Stimulated activated naive CD8-positive, alpha-beta T cell treated with anti-CD3 and anti-CD28 coated beads, Interleukin-15, Interleukin-2, amounts not matched to agents 100 ng/mL and 50 ng/mL, for 24 hours (primary cell): ENCODE results near the gene CHL1.

ENCODE experiments used
- H3K27ac Mint-ChIP-seq: one replicate; pipeline ENCODE4 v1.8.0; 2021; ENCODE audit warnings: mild to moderate bottlenecking, mixed read lengths
- H3K27me3 Mint-ChIP-seq: one replicate; pipeline ENCODE4 v1.8.0; 2021; ENCODE audit warnings: mixed read lengths
- H3K36me3 Mint-ChIP-seq: one replicate; pipeline ENCODE4 v1.8.0; 2021; ENCODE audit warnings: low read depth, mixed read lengths
- H3K4me1 Mint-ChIP-seq: one replicate; pipeline ENCODE4 v1.8.0; 2021; ENCODE audit warnings: low read depth, mixed read lengths
- H3K4me3 Mint-ChIP-seq: one replicate; pipeline ENCODE4 v1.8.0; 2021; ENCODE audit warnings: mild to moderate bottlenecking, mixed read lengths
- H3K9me3 Mint-ChIP-seq: one replicate; pipeline ENCODE4 v1.8.0; 2021; ENCODE audit warnings: mixed read lengths

Gene CHL1, protein sequence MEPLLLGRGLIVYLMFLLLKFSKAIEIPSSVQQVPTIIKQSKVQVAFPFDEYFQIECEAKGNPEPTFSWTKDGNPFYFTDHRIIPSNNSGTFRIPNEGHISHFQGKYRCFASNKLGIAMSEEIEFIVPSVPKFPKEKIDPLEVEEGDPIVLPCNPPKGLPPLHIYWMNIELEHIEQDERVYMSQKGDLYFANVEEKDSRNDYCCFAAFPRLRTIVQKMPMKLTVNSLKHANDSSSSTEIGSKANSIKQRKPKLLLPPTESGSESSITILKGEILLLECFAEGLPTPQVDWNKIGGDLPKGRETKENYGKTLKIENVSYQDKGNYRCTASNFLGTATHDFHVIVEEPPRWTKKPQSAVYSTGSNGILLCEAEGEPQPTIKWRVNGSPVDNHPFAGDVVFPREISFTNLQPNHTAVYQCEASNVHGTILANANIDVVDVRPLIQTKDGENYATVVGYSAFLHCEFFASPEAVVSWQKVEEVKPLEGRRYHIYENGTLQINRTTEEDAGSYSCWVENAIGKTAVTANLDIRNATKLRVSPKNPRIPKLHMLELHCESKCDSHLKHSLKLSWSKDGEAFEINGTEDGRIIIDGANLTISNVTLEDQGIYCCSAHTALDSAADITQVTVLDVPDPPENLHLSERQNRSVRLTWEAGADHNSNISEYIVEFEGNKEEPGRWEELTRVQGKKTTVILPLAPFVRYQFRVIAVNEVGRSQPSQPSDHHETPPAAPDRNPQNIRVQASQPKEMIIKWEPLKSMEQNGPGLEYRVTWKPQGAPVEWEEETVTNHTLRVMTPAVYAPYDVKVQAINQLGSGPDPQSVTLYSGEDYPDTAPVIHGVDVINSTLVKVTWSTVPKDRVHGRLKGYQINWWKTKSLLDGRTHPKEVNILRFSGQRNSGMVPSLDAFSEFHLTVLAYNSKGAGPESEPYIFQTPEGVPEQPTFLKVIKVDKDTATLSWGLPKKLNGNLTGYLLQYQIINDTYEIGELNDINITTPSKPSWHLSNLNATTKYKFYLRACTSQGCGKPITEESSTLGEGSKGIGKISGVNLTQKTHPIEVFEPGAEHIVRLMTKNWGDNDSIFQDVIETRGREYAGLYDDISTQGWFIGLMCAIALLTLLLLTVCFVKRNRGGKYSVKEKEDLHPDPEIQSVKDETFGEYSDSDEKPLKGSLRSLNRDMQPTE (N-terminal part only)

DNA sequence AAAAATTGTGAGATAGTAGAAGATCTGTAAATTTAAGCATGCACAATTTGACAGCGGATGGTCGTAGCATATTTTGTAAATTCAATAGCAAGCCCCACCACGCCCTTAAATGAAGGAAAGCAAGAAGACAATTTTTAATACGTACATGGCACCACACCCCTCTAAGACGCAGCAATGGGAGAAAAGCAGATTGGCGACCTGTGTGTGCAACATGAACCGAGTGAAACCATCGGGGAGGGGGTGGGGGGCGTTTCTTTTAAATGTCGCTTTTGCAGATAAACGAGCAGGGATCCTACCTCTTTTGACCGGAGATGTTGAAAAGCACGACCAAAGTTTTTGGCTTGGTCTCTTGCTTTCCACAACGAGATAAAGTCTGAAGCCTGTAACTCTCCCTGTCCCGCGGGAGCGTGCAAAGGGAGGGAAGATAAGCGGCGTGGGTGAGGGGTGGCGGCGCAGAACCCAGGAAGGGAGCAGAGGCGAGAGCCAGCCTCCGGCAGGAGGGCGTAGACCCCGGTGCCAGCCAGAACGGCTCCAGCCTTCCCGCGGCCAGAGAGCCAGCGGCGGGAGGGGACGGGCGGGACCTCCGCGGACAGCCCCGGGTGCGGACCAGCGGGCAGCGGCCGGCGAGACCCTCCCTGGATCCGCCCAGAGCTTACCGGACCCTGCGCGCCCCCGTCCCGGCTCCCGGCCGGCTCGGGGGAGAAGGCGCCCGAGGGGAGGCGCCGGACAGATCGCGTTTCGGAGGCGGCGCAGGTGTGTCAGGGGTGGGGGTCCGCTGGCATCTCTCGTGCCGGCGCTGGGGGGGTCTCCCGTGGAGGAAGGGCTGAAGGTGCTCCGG, at the start of gene CHL1:
Gene CHL1 (plus strand): TSS at position 453 of the 838 bp plus-strand sequence. CDS start 123,014 bp downstream, outside the sequence.
- peaks cover 56% of the 10 kb centered on the region for H3K27me3 Mint-ChIP-seq
- H3K27ac Mint-ChIP-seq: no peak within 1 kb of the TSS
- H3K9me3 Mint-ChIP-seq: no peaks in the 10 kb centered on the region
- H3K4me1 Mint-ChIP-seq: peaks cover 6% of the 10 kb centered on the region
- peak within 1 kb of the TSS; percentile 26 for H3K4me3 Mint-ChIP-seq
- H3K36me3 Mint-ChIP-seq: peaks cover 4% of the 10 kb centered on the region

DNA sequence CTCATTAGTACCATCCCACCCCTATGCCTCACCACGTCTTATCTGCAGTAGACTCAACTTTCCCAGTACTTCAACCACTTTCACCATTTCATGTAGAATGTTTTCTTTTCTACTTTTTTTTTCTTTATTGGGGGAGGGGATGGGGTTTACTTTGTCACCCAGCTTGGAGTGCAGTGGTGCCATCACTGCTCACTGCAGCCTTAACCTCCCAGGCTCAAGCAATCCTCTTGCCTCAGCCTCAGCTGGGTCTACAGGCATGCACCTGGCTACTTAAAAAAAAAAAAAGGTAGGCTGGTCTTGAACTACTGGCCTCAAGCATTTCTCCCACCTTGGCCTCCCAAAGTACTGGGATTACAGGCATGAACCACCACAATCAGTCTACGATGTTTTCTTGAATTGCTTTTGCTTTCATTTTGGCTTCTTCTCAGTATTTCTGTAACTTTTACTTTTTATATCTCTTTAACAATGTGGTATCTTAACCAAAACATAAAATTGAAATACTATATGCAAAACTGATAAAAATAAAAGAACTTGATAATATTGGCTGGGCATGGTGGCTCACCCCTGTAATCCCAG, 44.9 kb upstream of the CHL1 start:
- Mint-ChIP-seq H3K27me3 (peaks cover 5% of the 10 kb centered on the region), H3K4me1 (no peaks in the 10 kb centered on the region), H3K4me3 (no peak overlapping the region), H3K9me3 (no peaks in the 10 kb centered on the region), H3K36me3 (no peaks in the 10 kb centered on the region), H3K27ac (no peak overlapping the region)

DNA sequence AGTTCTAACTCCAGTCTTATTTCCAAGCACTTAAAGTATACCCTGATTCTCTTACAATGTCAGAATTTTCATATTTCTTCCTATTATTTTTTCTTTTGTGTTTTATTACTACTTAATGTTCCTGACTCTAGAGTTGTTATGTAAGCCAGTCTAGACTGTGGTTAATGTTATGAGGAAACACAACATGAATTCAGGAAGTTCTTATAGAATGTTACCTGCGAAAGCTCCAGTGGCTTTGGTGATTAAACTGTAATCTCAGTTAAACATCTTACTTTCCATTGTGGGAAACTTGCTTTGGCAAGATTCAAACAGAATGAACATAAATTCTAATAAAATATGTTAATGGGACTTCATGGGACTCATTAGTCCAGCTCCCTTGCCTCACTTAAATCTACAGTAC, 36.6 kb upstream of the CHL1 start:
- Mint-ChIP-seq H3K27ac (no peak overlapping the region), H3K36me3 (no peaks in the 10 kb centered on the region), H3K4me1 (no peaks in the 10 kb centered on the region), H3K9me3 (peaks cover 4% of the 10 kb centered on the region), H3K4me3 (no peak overlapping the region), H3K27me3 (peaks cover 9% of the 10 kb centered on the region)

DNA sequence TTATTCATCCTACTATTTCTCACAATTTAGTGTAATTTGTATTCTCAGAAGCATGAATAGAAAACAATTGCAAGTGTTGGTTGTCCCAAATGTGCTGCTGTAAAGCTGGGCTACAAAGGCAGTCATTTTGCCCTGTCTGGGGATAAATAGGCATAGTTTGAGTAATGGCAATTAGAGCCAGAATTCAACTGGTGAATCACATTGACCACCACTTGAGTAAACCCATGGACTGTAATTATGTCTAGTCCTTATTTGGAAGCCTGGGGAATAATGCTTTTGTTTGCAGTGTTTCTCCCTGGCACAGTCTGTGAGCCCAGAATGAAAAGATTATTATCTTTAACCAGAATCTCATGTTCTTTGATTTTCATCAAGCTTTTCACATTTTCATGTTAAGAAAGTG, 30.5 kb upstream of the CHL1 start:
- Mint-ChIP-seq H3K4me3 (no peak overlapping the region), H3K27me3 (peaks cover 9% of the 10 kb centered on the region), H3K9me3 (peaks cover 4% of the 10 kb centered on the region), H3K36me3 (no peaks in the 10 kb centered on the region), H3K27ac (no peak overlapping the region), H3K4me1 (no peaks in the 10 kb centered on the region)

DNA sequence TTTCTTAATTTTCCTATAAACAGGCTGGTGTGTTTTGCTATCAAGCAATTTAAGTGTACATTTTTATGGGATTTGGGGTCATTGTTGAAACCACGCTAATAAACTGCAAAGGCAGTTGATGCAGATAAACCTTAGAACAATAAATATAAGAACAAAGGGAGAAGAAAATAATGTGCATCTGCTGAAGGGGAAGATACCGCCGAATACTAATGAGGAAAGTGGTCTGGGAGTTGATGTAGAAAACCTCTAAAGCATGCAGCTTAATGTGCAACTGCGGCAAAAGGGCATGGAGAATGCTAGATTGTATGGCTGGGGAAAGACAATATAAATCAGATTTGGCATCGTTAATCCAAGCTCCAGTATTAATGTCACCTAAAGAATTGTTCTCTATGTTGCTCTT, 29.8 kb upstream of the CHL1 start:
- Mint-ChIP-seq H3K36me3 (no peaks in the 10 kb centered on the region), H3K4me3 (no peak overlapping the region)

DNA sequence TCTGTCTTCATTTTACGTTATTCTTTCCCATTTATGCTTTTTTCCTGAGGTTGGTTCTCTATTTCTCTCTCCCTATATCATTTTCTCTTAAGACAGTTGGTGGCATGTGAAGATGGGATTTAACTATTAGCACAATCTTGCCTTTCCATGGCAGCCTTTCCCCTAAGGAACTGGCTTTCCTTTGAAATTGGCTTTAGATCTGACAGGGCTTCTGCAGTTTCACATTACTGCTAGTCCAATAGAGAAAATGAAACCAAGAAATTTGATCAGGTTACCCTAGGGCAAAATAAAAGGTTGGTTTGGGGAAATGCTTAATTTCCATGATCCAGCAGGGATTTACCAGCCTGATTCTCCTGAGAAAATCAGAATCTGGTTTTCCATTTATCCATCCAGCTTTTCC, 22.7 kb upstream of the CHL1 start:
- no peaks in the 10 kb centered on the region for H3K27me3 Mint-ChIP-seq
- no peak overlapping the region for H3K27ac Mint-ChIP-seq
- no peak overlapping the region for H3K4me3 Mint-ChIP-seq
- no peaks in the 10 kb centered on the region for H3K36me3 Mint-ChIP-seq
- H3K9me3 Mint-ChIP-seq: no peaks in the 10 kb centered on the region
- H3K4me1 Mint-ChIP-seq: peaks cover 3% of the 10 kb centered on the region

More for the DNA sequence above, 29.8 kb upstream of the CHL1 start:
- no peak overlapping the region for H3K27ac Mint-ChIP-seq
- H3K27me3 Mint-ChIP-seq: peaks cover 9% of the 10 kb centered on the region
- H3K9me3 Mint-ChIP-seq: peaks cover 4% of the 10 kb centered on the region
- no peaks in the 10 kb centered on the region for H3K4me1 Mint-ChIP-seq

DNA sequence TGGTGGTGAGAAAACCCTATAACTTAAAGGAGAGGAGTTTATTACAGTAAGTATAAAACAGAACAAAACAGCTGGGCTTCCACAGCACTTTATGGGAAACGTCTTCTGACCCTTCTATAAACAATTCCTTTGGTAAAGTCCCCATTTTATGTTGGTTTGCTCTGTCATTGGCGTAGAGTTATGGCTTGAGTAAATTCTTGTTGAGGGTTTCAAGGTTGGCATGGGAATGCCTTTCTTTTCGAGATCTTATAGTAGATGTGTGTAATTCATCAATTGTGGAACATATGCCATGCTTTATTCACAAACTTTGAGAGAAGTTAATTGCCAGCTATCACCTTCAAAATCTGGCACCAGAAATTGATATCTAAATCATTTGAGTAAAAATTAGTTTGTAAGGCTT, 11.6 kb upstream of the CHL1 start:
- H3K27ac Mint-ChIP-seq: no peak overlapping the region
- no peaks in the 10 kb centered on the region for H3K4me1 Mint-ChIP-seq
- no peak overlapping the region for H3K4me3 Mint-ChIP-seq
- H3K9me3 Mint-ChIP-seq: peaks cover 7% of the 10 kb centered on the region
- H3K36me3 Mint-ChIP-seq: no peaks in the 10 kb centered on the region
- no peaks in the 10 kb centered on the region for H3K27me3 Mint-ChIP-seq

DNA sequence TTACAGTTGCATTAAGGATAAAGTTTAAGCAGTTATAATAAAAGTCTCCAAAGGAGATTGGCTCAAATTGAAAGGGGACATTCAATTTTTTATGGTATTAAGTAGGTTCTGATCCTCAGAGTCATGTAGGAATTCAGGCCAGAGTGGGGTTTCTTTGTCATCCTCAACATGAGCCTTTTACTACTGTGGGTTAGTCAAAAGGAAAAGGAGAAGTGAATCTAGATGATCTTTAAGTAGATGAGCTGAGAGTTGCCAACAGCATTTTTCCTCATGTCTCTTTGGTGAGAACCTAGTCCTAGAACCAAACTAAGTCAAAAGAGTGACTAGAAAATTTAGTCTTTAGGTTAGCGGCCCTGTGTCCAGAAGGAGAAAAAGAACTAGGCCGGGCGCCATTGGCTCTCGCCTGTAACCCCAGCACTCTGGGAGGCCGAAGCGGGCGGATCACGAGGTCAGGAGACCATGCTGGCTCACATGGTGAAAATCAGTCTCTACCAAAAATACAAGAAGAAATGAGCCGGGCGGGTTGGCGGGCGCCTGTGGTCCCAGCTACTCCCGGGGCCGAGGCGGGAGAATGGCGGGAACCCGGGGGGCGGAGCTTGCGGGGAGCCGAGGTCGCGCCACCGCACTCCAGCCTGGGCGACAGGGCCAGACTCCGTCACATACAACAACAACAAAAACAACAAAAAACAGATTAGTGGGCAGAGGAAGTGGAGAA, 4.2 kb upstream of the CHL1 start:
- Mint-ChIP-seq H3K27me3 (peaks cover 35% of the 10 kb centered on the region), H3K4me3 (no peak overlapping the region), H3K36me3 (peaks cover 4% of the 10 kb centered on the region), H3K4me1 (peaks cover 6% of the 10 kb centered on the region), H3K27ac (no peak overlapping the region), H3K9me3 (peaks cover 4% of the 10 kb centered on the region)

DNA sequence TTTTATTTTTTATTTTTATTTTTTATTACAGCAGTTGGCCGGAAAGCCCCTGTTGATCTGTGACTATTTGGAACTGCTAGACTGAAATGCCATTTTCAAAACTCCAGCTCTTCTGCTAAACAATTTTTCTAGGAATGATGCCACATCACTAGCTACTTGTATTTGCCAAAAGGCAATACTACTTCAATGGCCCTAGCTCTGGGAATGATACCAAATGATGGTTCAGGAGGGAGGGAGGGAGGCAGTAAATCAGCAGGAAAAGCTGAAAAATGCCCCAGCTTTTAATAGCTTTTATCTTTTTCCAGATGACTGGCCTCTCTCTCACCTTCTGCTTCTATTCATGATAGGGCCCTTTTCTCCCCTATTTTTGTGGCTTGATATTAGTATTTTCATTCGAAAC, 2.6 kb upstream of the CHL1 start:
- Mint-ChIP-seq H3K36me3 (peaks cover 4% of the 10 kb centered on the region), H3K4me3 (no peak overlapping the region), H3K27me3 (peaks cover 42% of the 10 kb centered on the region), H3K27ac (no peak overlapping the region), H3K9me3 (no peaks in the 10 kb centered on the region), H3K4me1 (peaks cover 6% of the 10 kb centered on the region)

DNA sequence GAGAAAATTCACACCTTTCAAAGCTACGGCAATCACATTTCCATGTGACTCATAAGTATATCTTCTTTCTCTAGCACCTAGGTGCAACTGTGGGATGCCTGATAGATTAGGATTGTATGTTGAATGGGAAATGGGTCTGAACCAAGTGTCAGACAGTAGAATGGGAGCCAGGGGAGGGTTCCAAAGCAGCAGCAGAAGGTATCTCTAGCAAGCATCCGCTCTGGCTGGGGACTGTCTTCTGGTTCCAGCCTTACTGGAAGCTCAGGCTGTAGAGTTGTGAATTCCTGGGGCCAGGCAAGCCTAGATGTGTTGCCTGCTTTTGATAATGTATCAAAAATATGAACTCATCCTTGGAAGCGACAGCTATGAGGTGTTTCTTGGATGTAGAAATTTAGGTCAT, 2.1 kb upstream of the CHL1 start:
- H3K36me3 Mint-ChIP-seq: peaks cover 4% of the 10 kb centered on the region
- H3K4me3 Mint-ChIP-seq: no peak overlapping the region
- H3K27me3 Mint-ChIP-seq: peaks cover 46% of the 10 kb centered on the region
- peaks cover 6% of the 10 kb centered on the region for H3K4me1 Mint-ChIP-seq
- H3K9me3 Mint-ChIP-seq: no peaks in the 10 kb centered on the region
- no peak overlapping the region for H3K27ac Mint-ChIP-seq

DNA sequence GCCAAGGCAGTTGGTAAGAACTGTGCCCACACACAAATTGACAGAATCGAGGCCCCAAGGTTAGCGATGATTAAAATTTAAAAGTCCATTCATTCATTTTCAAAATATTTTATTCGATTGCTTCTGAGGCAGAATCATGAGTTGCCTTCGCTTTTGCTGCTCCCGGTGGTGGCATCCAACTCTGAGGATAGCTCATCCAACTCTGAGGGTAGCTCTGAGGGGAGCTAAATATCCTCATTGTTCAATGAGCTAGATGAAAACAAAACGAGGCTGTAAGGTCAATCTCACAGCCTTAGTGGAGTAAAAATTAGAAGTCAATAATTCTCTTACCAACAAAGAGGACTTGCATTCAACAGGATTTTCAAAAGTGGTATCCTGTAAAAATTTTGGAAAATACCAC, 897 bp upstream of the CHL1 start:
- no peaks in the 10 kb centered on the region for H3K9me3 Mint-ChIP-seq
- H3K27me3 Mint-ChIP-seq: peaks cover 50% of the 10 kb centered on the region
- H3K4me3 Mint-ChIP-seq: no peak overlapping the region
- H3K4me1 Mint-ChIP-seq: peaks cover 6% of the 10 kb centered on the region
- H3K27ac Mint-ChIP-seq: no peak overlapping the region
- H3K36me3 Mint-ChIP-seq: peaks cover 4% of the 10 kb centered on the region

DNA sequence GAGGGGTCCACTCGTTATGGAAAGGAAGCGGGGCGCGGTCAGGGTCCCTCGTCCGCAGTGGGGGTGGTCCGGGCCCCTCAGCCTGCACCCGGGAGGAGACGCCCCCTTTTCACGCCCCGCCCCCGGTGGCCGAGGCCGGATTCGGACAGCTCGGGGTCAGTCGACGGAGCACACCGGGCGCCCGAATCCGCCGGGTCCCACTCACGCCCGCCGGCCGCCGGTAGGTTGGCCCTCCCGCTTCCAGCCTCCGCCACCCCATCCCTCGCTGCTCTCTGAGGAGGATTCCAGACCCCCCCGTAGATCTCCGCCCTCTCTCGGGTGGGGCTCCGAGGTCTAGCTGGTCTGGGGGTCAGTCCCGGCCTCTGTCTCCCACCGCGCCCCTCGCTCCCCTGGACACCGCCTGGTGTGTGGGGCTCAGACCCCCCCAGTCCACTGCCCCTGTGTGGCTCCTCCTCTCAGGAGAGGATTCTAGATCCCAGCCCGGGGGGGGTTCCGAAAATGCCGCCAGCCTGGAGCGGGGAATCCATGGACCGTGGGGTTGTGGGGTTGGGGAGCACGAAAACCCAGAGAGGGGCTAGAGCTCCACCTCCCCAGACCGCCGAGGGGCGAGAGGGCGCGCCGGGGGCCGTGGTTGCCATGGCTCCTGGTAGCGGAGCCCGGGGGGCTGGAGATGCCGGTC, 725 bp downstream of the CHL1 start:
- Mint-ChIP-seq H3K27me3 (peaks cover 51% of the 10 kb centered on the region), H3K36me3 (peaks cover 4% of the 10 kb centered on the region), H3K4me1 (peaks cover 6% of the 10 kb centered on the region), H3K4me3 (no peak overlapping the region), H3K9me3 (no peaks in the 10 kb centered on the region), H3K27ac (no peak overlapping the region)

DNA sequence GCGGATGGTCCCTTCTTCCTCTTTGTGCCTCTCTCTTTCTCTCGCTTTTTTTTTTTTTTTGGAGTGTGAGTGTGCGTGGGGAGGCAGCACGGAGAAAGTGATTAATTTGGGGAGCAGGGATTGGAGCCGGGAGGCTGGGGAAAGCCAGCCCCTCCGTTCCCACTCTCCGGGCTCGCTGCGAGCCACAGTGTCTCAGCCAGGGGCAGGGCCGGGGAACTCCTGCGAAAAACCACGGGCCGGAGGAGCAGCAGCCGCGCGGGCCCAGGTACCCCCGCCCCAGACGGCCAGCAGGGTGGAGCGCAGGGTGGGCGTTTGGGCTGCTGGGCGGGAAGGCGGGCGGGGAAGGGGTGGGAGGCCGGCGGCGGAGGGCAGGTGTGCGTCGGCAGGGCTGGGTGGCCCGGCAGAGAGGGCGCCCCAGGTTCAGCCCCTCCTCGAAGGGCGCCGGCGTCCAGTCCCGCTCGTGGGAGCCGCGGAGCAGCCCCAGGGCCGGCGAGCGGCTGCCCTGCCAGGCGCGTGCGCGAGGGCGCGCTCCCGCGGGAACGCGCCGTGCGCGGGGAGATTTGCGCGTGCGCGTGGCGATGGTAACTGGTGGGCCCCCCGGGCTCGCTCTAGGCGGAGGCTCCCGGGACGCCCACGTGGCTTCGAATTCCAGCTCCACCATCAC, 1.4 kb downstream of the CHL1 start:
- Mint-ChIP-seq H3K27me3 (peaks cover 51% of the 10 kb centered on the region), H3K4me1 (peaks cover 6% of the 10 kb centered on the region), H3K4me3 (no peak overlapping the region), H3K36me3 (peaks cover 4% of the 10 kb centered on the region), H3K9me3 (no peaks in the 10 kb centered on the region), H3K27ac (no peak overlapping the region)
